OCI-LY7 (cell line): ENCODE measurements around the gene YPEL4. TPM values are rescaled to one million over a fixed set of nuclear protein-coding genes. Genes with fewer than 3 reads are reported as not detected.

Experiments
- BruUV-seq: library from RNA; stranded (reverse); fragments of 400-500 nt; replicated peaks from 2 replicates; lab custom pipeline; 2021; lab: Mats Ljungman, UMichigan
- CTCF ChIA-PET: fragments of 300-600 bp; sonication (Branson Sonifier 250); formaldehyde crosslinking; loops from one replicate; lab custom pipeline; 2022; ENCODE audit warnings: antibody characterized with exemption; ENCODE audit not compliant: unreplicated experiment; lab: Charles Lee
- POLR2A ChIA-PET: fragments of 300-600 bp; sonication (Branson Sonifier 250); formaldehyde crosslinking; loops from one replicate; lab custom pipeline; 2022; ENCODE audit warnings: antibody characterized with exemption; lab: Charles Lee
- DNase-seq: peaks from one replicate; pipeline ENCODE4 v3.0.0-alpha.2; 2015; ENCODE audit warnings: low spot score
- H2AFZ ChIP-seq: fragments of 200-600 bp; sonication (generic), shearing (Covaris generic); 2 replicates; pipeline ENCODE4 v1.6.1; 2014; ENCODE audit warnings: mild to moderate bottlenecking, antibody characterized with exemption, low read length, moderate library complexity
- H3K27ac ChIP-seq: fragments of 200-600 bp; sonication (generic); 2 replicates; pipeline ENCODE4 v1.5.1; 2014; ENCODE audit warnings: mixed run types, low read depth, mild to moderate bottlenecking, moderate library complexity, low read length, inconsistent platforms; ENCODE audit not compliant: poor library complexity, severe bottlenecking
- H3K36me3 ChIP-seq: fragments of 200-600 bp; sonication (generic); 2 replicates; pipeline ENCODE4 v1.6.1; 2014; ENCODE audit warnings: mild to moderate bottlenecking, antibody characterized with exemption, low read length, moderate library complexity, mixed read lengths; ENCODE audit not compliant: insufficient read depth
- H3K4me1 ChIP-seq: fragments of 200-600 bp; sonication (generic); 2 replicates; pipeline ENCODE4 v1.5.1; 2014; ENCODE audit warnings: mild to moderate bottlenecking, low read length; ENCODE audit not compliant: insufficient read depth, poor library complexity, severe bottlenecking
- H3K4me2 ChIP-seq: fragments of 200-600 bp; sonication (generic); 2 replicates; pipeline ENCODE4 v1.6.1; 2014; ENCODE audit warnings: mild to moderate bottlenecking, low read length
- H3K4me3 ChIP-seq: fragments of 200-600 bp; sonication (generic); 2 replicates; pipeline ENCODE4 v1.5.1; 2014; ENCODE audit warnings: mild to moderate bottlenecking, low read depth, low read length; ENCODE audit not compliant: poor library complexity, severe bottlenecking
- H3K79me2 ChIP-seq: fragments of 200-600 bp; sonication (generic); 2 replicates; pipeline ENCODE4 v1.6.1; 2016; ENCODE audit warnings: low read depth, mild to moderate bottlenecking, low read length, moderate library complexity, mixed read lengths; ENCODE audit not compliant: insufficient read depth
- H3K9me2 ChIP-seq: fragments of 200-600 bp; sonication (generic); 2 replicates; pipeline ENCODE4 v1.6.1; 2016; ENCODE audit warnings: mild to moderate bottlenecking, low read length, mixed read lengths; ENCODE audit not compliant: insufficient read depth
- H3K9me3 ChIP-seq: fragments of 200-600 bp; sonication (generic); 2 replicates; pipeline ENCODE4 v1.6.1; 2014; ENCODE audit warnings: mild to moderate bottlenecking, mixed run types, low read length, mixed read lengths
- H4K20me1 ChIP-seq: fragments of 200-600 bp; sonication (generic); 2 replicates; pipeline ENCODE4 v1.6.1; 2014; ENCODE audit warnings: mild to moderate bottlenecking, antibody characterized with exemption, low read length, moderate library complexity, mixed read lengths; ENCODE audit not compliant: insufficient read depth
- EZH2phosphoT487 ChIP-seq: fragments of 200-600 bp; sonication (generic); IDR thresholded peaks from 2 replicates; pipeline ENCODE4 v1.6.1; 2018; ENCODE audit warnings: low read depth, borderline replicate concordance, mild to moderate bottlenecking, mixed run types, antibody characterized with exemption, low read length, moderate library complexity, mixed read lengths
- intact Hi-C: fragments of 100-400 bp; cut with micrococcal nuclease; formaldehyde crosslinking; loops from one replicate; pipeline ENCODE4 v1.10.0; 2022; ENCODE audit not compliant: unreplicated experiment
- total RNA-seq, 2 experiments: library from RNA; depleted of rRNA in 1 of 2; stranded (reverse); fragments of >200 nt in 1 of 2; shearing (Covaris generic) in 1 of 2; gene quantifications; 2 replicates each; pipeline ENCODE4 v1.2.3, GENCODE V29; 2014 to 2022
- TF ChIP-seq, protein P1 (sequence below): fragments of 200-600 bp; sonication (generic); conservative IDR thresholded peaks from 2 replicates; pipeline ENCODE4 v1.5.1; 2014; ENCODE audit warnings: mild to moderate bottlenecking, antibody characterized with exemption, low read length, moderate library complexity, mixed read lengths

YPEL4 gene
- total RNA-seq, 2 experiments from 2014 or later: 0.54 to 0.55 TPM

GRCh38 chr11:57630171-57630570 lies 19.5 kb downstream of the YPEL4 start:
- BruUV-seq: no TSS peak
- Histone ChIP-seq H3K36me3 (no peaks in the 10 kb centered on the region), H2AFZ (no peak overlapping the region), H3K9me3 (no peaks in the 10 kb centered on the region), H4K20me1 (no peaks in the 10 kb centered on the region), H3K27ac (no peak overlapping the region), H3K4me2 (no peak overlapping the region), H3K79me2 (no peaks in the 10 kb centered on the region), H3K9me2 (no peaks in the 10 kb centered on the region), H3K4me3 (no peak overlapping the region), H3K4me1 (no peaks in the 10 kb centered on the region)
- intact Hi-C loops: no loop called here
- no peak for TF ChIP-seq EZH2phosphoT487
- ChIA-PET CTCF (no interaction called here), POLR2A (no interaction called here)
- DNase-seq: no peak

- no peaks in the 10 kb centered on the region for H3K9me2 ChIP-seq
- no peak for TF ChIP-seq EZH2phosphoT487
- TF ChIP-seq, protein P1, sequence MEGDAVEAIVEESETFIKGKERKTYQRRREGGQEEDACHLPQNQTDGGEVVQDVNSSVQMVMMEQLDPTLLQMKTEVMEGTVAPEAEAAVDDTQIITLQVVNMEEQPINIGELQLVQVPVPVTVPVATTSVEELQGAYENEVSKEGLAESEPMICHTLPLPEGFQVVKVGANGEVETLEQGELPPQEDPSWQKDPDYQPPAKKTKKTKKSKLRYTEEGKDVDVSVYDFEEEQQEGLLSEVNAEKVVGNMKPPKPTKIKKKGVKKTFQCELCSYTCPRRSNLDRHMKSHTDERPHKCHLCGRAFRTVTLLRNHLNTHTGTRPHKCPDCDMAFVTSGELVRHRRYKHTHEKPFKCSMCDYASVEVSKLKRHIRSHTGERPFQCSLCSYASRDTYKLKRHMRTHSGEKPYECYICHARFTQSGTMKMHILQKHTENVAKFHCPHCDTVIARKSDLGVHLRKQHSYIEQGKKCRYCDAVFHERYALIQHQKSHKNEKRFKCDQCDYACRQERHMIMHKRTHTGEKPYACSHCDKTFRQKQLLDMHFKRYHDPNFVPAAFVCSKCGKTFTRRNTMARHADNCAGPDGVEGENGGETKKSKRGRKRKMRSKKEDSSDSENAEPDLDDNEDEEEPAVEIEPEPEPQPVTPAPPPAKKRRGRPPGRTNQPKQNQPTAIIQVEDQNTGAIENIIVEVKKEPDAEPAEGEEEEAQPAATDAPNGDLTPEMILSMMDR: no peak
- H3K79me2 ChIP-seq: no peaks in the 10 kb centered on the region
- no peak overlapping the region for H3K4me3 ChIP-seq
- no peak for DNase-seq
- no peak overlapping the region for H3K4me2 ChIP-seq
- H4K20me1 ChIP-seq: no peaks in the 10 kb centered on the region
- intact Hi-C loops: loop anchor here (5.0 kb wide), 1 partner anchor 40 kb away; no protein-coding TSS in a partner anchor
- H3K27ac ChIP-seq: no peak overlapping the region
- ChIA-PET CTCF (no interaction called here), POLR2A (interaction anchor here (0.8 to 2.6 kb wide), 2 partner anchors 13 to 18 kb away, joined by 4 to 7 read pairs; no protein-coding TSS in a partner anchor)
- H3K9me3 ChIP-seq: no peaks in the 10 kb centered on the region
- BruUV-seq: no TSS peak
- H3K36me3 ChIP-seq: no peaks in the 10 kb centered on the region
- no peak overlapping the region for H2AFZ ChIP-seq
- no peaks in the 10 kb centered on the region for H3K4me1 ChIP-seq
These were observed 22.8 kb downstream of the YPEL4 start for GRCh38 chr11:57626895-57627294.

GRCh38 chr11:57624864-57625263 lies 24.8 kb downstream of the YPEL4 start:
- no peak for DNase-seq
- H3K36me3 ChIP-seq: no peaks in the 10 kb centered on the region
- H3K4me2 ChIP-seq: no peak overlapping the region
- intact Hi-C loops: loop anchor here (5.0 kb wide), 1 partner anchor 38 kb away; no protein-coding TSS in a partner anchor
- no peaks in the 10 kb centered on the region for H4K20me1 ChIP-seq
- H3K27ac ChIP-seq: no peak overlapping the region
- no peaks in the 10 kb centered on the region for H3K4me1 ChIP-seq
- H3K4me3 ChIP-seq: no peak overlapping the region
- TF ChIP-seq EZH2phosphoT487: no peak
- TF ChIP-seq, protein P1: no peak
- no peaks in the 10 kb centered on the region for H3K79me2 ChIP-seq
- CTCF ChIA-PET: no interaction called here
- POLR2A ChIA-PET: no interaction called here
- H3K9me2 ChIP-seq: no peaks in the 10 kb centered on the region
- no TSS peak for BruUV-seq
- H2AFZ ChIP-seq: no peak overlapping the region
- peaks cover 7% of the 10 kb centered on the region for H3K9me3 ChIP-seq
